H1 (cell line): Measurements from ENCODE around the gene MSI2.

Source experiments
- CTCF ChIP-seq, 3 experiments: IDR thresholded peaks; 1 replicate in 2 of 3; 2 replicates in 1 of 3; pipeline versions ENCODE4 v1.5.1 to v1.6.1; 2011; ENCODE audit warnings: low read length in 3 of 3, mild to moderate bottlenecking in 3 of 3, inconsistent platforms in 2 of 3, low read depth in 1 of 3, moderate library complexity in 1 of 3; ENCODE audit not compliant: insufficient read depth in 1 of 3; ENCODE audit errors: control extremely low read depth in 1 of 3
- EZH2 ChIP-seq: fragments of 200-600 bp; sonication (generic); IDR thresholded peaks from 2 replicates; pipeline ENCODE4 v1.7.1; 2012; ENCODE audit warnings: low read depth, mild to moderate bottlenecking, moderate library complexity, low read length, inconsistent platforms; ENCODE audit not compliant: severe bottlenecking
- POLR2A ChIP-seq, 2 experiments: IDR thresholded peaks; 1 replicate in 1 of 2; 2 replicates in 1 of 2; pipeline ENCODE4 v1.6.1; 2011; ENCODE audit warnings: low read depth in 2 of 2, low read length in 2 of 2, mild to moderate bottlenecking in 2 of 2; ENCODE audit errors: control extremely low read depth in 1 of 2
- RFX5 ChIP-seq: IDR thresholded peaks from 2 replicates; pipeline ENCODE4 v1.6.1; 2011; ENCODE audit warnings: low read depth, low read length, improper control_type of control experiment, borderline replicate concordance
- SP1 ChIP-seq: IDR thresholded peaks from 2 replicates; pipeline ENCODE4 v1.6.1; 2011; ENCODE audit warnings: low read depth, low read length
- TBP ChIP-seq: IDR thresholded peaks from 2 replicates; pipeline ENCODE4 v1.6.1; 2011; ENCODE audit warnings: low read depth, low read length, improper control_type of control experiment
- TF ChIP-seq, protein P1 (sequence below): IDR thresholded peaks from 2 replicates; pipeline ENCODE4 v1.6.1; 2012; ENCODE audit warnings: inconsistent platforms

- TF ChIP-seq EZH2 = no peak
- no peak for TF ChIP-seq TBP
- no peak for TF ChIP-seq POLR2A (IDR thresholded peaks at IDR 0.05; ENCODE audit: control extremely low read depth in 1 of 2, low read depth in 2 of 2, low read length in 2 of 2)
- no peak for TF ChIP-seq CTCF (IDR thresholded peaks at IDR 0.05; ENCODE audit: control extremely low read depth in 1 of 3, insufficient read depth in 1 of 3, low read depth in 1 of 3, low read length in 3 of 3)
- TF ChIP-seq, protein P1, sequence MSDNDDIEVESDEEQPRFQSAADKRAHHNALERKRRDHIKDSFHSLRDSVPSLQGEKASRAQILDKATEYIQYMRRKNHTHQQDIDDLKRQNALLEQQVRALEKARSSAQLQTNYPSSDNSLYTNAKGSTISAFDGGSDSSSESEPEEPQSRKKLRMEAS = no peak
- TF ChIP-seq SP1 = no peak
- no peak for TF ChIP-seq RFX5
Measured at GRCh38 chr17:57399690-57400089, 143.4 kb downstream of the MSI2 start.
